Esophagus squamous epithelium (tissue), 5 donors: ENCODE measurements around the gene TNP2. TPM values are rescaled to one million over a fixed set of nuclear protein-coding genes. Genes with fewer than 3 reads are reported as not detected.

Experiments
- DNase-seq: peaks from one replicate; lab custom pipeline; 2025; lab: John Stamatoyannopoulos, UW
- H3K27ac ChIP-seq, 4 donors: fragments of 200-600 bp; sonication (generic); one replicate each; pipeline ENCODE4 v1.5.1; 2016 to 2019; ENCODE audit warnings: mild to moderate bottlenecking in 1 of 4
- H3K27me3 ChIP-seq, 4 donors: fragments of 200-600 bp; sonication (generic); 1 replicate in 3 of 4; 2 replicates in 1 of 4; pipeline versions ENCODE4 v1.5.1 to v1.6.0; 2017 to 2021; ENCODE audit warnings: antibody characterized with exemption in 1 of 4
- H3K36me3 ChIP-seq, 3 donors: fragments of 200-600 bp; sonication (generic); one replicate each; pipeline ENCODE4 v1.5.1; 2016 to 2019
- H3K4me1 ChIP-seq, 3 donors: fragments of 200-600 bp; sonication (generic); one replicate each; pipeline ENCODE4 v1.5.1; 2017 to 2019
- H3K4me3 ChIP-seq, 4 donors: fragments of 200-600 bp; sonication (generic); 1 replicate in 3 of 4; 2 replicates in 1 of 4; pipeline ENCODE4 v1.5.1; 2016 to 2019; ENCODE audit warnings: mild to moderate bottlenecking in 2 of 4, moderate library complexity in 1 of 4
- H3K9me3 ChIP-seq, 3 donors: fragments of 200-600 bp; sonication (generic); one replicate each; pipeline ENCODE4 v1.5.1; 2016 to 2019
- CTCF ChIP-seq, 6 experiments: fragments of 450-650 bp in 4 of 6; fragments of 200-600 bp in 2 of 6; sonication (generic) in 2 of 6; IDR thresholded peaks; one replicate each; pipeline ENCODE4 v1.5.1; 2016 to 2019; ENCODE audit warnings: antibody characterized with exemption in 6 of 6, mild to moderate bottlenecking in 4 of 6, moderate library complexity in 4 of 6
- POLR2A ChIP-seq, 4 donors: fragments of 450-650 bp; IDR thresholded peaks; one replicate each; pipeline ENCODE4 v1.6.1; 2017; ENCODE audit warnings: antibody characterized with exemption in 4 of 4, mild to moderate bottlenecking in 4 of 4, moderate library complexity in 3 of 4
- WGBS, 2 donors: methylation state at CpG; one replicate each; pipeline ENCODE4 v1.1.5; 2018; 5-methylcytosine and 5-hydroxymethylcytosine counted together
- intact Hi-C: fragments of 100-400 bp; cut with DNase I; formaldehyde crosslinking; loops from one replicate; pipeline ENCODE4 v1.15.0; 2022
- total RNA-seq, 4 donors: library from RNA; depleted of rRNA; stranded (reverse); fragments of >200 nt; gene quantifications; one replicate each; pipeline ENCODE4 v1.1.0, GENCODE V29; 2016
- donor health status: DM: yes; HTN: yes; CAD: no.

The TNP2 gene
- total RNA-seq, 4 donors from 2014 or later: not detected

- 89 to 92% methylated on average over 5 of the region's 5 CpGs for WGBS, 2 donors
- no peak overlapping the region for H3K27ac ChIP-seq
- intact Hi-C loops: no loop called here
These were observed 23.8 kb downstream of the TNP2 start for GRCh38 chr16:11245222-11245737.

DNA sequence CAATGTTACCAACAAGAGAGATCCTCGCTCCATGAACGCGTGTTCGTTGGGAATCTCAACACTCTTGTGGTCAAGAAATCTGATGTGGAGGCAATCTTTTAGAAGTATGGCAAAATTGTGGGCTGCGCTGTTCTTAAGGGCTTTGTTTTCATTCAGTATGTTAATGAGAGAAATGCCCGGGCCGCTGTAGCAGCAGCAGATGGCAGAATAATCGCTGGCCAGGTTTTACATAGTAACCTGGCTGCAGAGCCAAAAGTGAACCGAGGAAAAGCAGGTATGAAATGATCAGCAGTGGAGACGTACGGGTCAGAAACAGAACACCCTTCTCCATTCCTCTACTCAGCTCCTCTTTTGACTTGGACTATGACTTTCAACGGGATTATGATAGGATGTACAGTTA lies 26.5 kb downstream of the TNP2 start:
- no peaks in the 10 kb centered on the region for H3K9me3 ChIP-seq
- intact Hi-C loops: no loop called here
- peaks cover 0 to 42% (median 0%) of the 10 kb centered on the region in 4 donors for H3K27me3 ChIP-seq
- H3K27ac ChIP-seq: no peak overlapping the region
- no peak overlapping the region for H3K4me3 ChIP-seq
- 87 to 89% methylated on average over 12 of the region's 12 CpGs for WGBS, 2 donors
- peaks cover 0 to 2% (median 0%) of the 10 kb centered on the region in 3 donors for H3K4me1 ChIP-seq
- no peaks in the 10 kb centered on the region for H3K36me3 ChIP-seq
- TF ChIP-seq POLR2A (IDR thresholded peaks at IDR 0.05): no peak
- no peak for TF ChIP-seq CTCF (IDR thresholded peaks at IDR 0.05)
- no peak for DNase-seq

More at GRCh38 chr16:11245222-11245737, 23.8 kb downstream of the TNP2 start:
- Histone ChIP-seq H3K4me3 (no peak overlapping the region), H3K27me3 (peaks cover 0 to 33% (median 0%) of the 10 kb centered on the region in 4 donors), H3K9me3 (no peaks in the 10 kb centered on the region), H3K36me3 (no peaks in the 10 kb centered on the region), H3K4me1 (peaks cover 0 to 8% (median 2%) of the 10 kb centered on the region in 3 donors)
- TF ChIP-seq CTCF (IDR thresholded peaks at IDR 0.05) (no peak), POLR2A (IDR thresholded peaks at IDR 0.05) (no peak)
- no peak for DNase-seq

GRCh38 chr16:11241480-11242204 lies 27.5 kb downstream of the TNP2 start:
- Histone ChIP-seq H3K4me1 (peaks cover 0 to 2% (median 0%) of the 10 kb centered on the region in 3 donors), H3K4me3 (no peak overlapping the region), H3K27me3 (peaks cover 0 to 42% (median 0%) of the 10 kb centered on the region in 4 donors), H3K9me3 (no peaks in the 10 kb centered on the region), H3K27ac (no peak overlapping the region), H3K36me3 (no peaks in the 10 kb centered on the region)
- TF ChIP-seq CTCF (IDR thresholded peaks at IDR 0.05) (no peak), POLR2A (IDR thresholded peaks at IDR 0.05) (no peak)
- DNase-seq: no peak
- intact Hi-C loops: no loop called here
- WGBS, 2 donors: 87 to 91% methylated on average over 5 of the region's 5 CpGs

DNA sequence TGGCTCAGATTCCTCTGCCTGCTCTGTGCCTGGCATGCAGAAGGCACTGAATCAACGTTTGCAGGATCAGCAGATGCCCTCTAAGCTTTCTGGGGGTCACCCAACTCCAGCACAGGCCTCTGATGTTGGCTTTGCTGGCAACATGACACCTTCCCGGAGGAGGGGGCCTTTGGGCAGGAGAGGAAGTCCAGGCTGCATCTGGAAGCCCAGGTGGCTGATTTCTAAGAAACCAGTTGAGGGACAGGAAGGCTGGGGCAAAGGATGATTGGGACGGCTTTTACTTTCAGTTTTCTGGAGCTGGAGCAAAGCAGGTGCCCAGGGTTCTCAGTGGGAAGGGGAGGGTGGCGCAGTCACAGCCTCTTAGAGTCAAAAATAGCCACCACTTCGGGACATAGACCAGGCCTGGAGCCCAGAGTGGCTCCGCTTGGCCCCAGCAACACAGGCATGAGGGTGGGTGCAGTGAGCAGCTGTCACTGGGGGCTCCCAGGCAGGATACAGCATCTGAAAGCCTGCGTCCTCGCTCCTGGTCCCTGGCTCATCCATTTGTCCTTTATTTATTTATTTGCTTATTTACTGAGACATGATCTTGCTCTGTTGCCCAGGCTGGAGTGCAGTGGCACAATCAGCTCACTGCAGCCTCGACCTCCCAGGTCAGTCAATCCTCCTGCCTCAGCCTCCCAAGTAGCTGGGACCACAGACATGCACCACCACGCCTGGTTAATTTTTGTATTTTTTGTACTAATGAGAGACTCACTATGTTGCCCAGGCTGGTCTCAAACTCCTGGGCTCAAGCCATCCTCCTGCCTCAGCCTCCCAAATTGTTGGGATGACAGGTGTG lies 28.3 kb downstream of the TNP2 start:
- Histone ChIP-seq H3K27me3 (peaks cover 0 to 40% (median 0%) of the 10 kb centered on the region in 4 donors), H3K27ac (no peak overlapping the region), H3K36me3 (no peaks in the 10 kb centered on the region), H3K4me3 (no peak overlapping the region), H3K9me3 (no peaks in the 10 kb centered on the region), H3K4me1 (peaks cover 0 to 2% (median 0%) of the 10 kb centered on the region in 3 donors)
- 70 to 77% methylated on average over 8 to 9 of the region's 10 CpGs for WGBS, 2 donors
- intact Hi-C loops: no loop called here
- no peak for DNase-seq
- TF ChIP-seq POLR2A (IDR thresholded peaks at IDR 0.05) (no peak), CTCF (IDR thresholded peaks at IDR 0.05) (no peak)
